ENCODE measurements around the gene AIG1. TPM values are rescaled to one million over a fixed set of nuclear protein-coding genes. Genes with fewer than 3 reads are reported as not detected.
"Not testable (repeated sequence)": the region's sequence is repeated elsewhere in the genome, so short reads cannot be mapped to it uniquely, and the experiment has no call there.

The AIG1 gene
- total and polyA plus RNA-seq, 2 experiments from 2014 or later, result 92.8 to 102 TPM

DNA sequence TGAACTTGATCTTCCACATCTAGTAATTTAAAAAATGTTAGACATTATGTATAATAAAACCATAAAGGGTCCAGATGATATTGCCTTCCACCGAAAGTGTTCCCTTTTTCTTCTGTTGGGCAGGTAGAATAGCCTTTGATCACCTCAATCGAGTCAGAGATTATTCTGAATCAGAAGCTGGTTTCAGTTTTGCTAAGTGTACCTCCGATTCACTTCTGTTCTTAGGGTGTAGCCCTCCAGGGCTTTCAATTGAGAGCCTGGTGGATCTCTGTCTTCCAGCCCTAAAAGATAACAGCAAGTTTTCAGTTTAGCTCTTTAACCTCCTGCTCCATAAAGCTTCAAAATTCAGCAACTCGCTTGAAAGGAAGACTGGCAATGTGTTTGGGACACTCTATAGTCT is 21.1 kb upstream of the AIG1 start:
- H3K9me3 ChIP-seq (ENCODE audit: low read depth), result no peaks in the 10 kb centered on the region
- no peak overlapping the region for H2AFZ ChIP-seq
- 82% methylated on average over 4 of the region's 4 CpGs for WGBS (ENCODE audit: low lambda C conversion rate, missing lambda C conversion rate)
- H3K36me3 ChIP-seq (replicated peaks; ENCODE audit: insufficient read depth, low read depth), result no peaks in the 10 kb centered on the region
- no peaks in the 10 kb centered on the region for H4K20me1 ChIP-seq (ENCODE audit: insufficient read depth, poor library complexity, severe bottlenecking)
- H3K79me2 ChIP-seq, result no peaks in the 10 kb centered on the region
- H3K4me3 ChIP-seq, result no peak overlapping the region
- H3K27me3 ChIP-seq, result no peaks in the 10 kb centered on the region
- H3K9me2 ChIP-seq (replicated peaks; ENCODE audit: insufficient read depth), result no peaks in the 10 kb centered on the region
- no peak overlapping the region for H3K27ac ChIP-seq
- no peaks in the 10 kb centered on the region for H3K4me1 ChIP-seq (ENCODE audit: insufficient read depth)
- DNase-seq (ENCODE audit: low spot score), result no peak
- TF ChIP-seq CTCF (IDR thresholded peaks at IDR 0.05; ENCODE audit: poor library complexity) (no peak), EZH2phosphoT487 (IDR thresholded peaks at IDR 0.05; ENCODE audit: low read depth, severe bottlenecking, unreplicated experiment) (no peak), EZH2 (IDR thresholded peaks at IDR 0.05; ENCODE audit: borderline replicate concordance) (no peak)
- H3K4me2 ChIP-seq, result no peak overlapping the region

GRCh38 chr6:143040018-143040417 is 20.7 kb upstream of the AIG1 start:
- WGBS (ENCODE audit: low lambda C conversion rate, missing lambda C conversion rate), result 79% methylated on average over 2 of the region's 2 CpGs
- no peaks in the 10 kb centered on the region for H3K36me3 ChIP-seq (replicated peaks; ENCODE audit: insufficient read depth, low read depth)
- no peaks in the 10 kb centered on the region for H3K79me2 ChIP-seq
- H3K9me3 ChIP-seq (ENCODE audit: low read depth), result no peaks in the 10 kb centered on the region
- H3K4me3 ChIP-seq, result no peak overlapping the region
- H3K4me2 ChIP-seq, result no peak overlapping the region
- H3K27me3 ChIP-seq, result no peaks in the 10 kb centered on the region
- no peaks in the 10 kb centered on the region for H4K20me1 ChIP-seq (ENCODE audit: insufficient read depth, poor library complexity, severe bottlenecking)
- no peaks in the 10 kb centered on the region for H3K9me2 ChIP-seq (replicated peaks; ENCODE audit: insufficient read depth)
- no peaks in the 10 kb centered on the region for H3K4me1 ChIP-seq (ENCODE audit: insufficient read depth)
- H2AFZ ChIP-seq, result no peak overlapping the region
- no peak overlapping the region for H3K27ac ChIP-seq
- no peak for DNase-seq (ENCODE audit: low spot score)
- TF ChIP-seq EZH2phosphoT487 (IDR thresholded peaks at IDR 0.05; ENCODE audit: low read depth, severe bottlenecking, unreplicated experiment) (no peak), EZH2 (IDR thresholded peaks at IDR 0.05; ENCODE audit: borderline replicate concordance) (no peak), CTCF (IDR thresholded peaks at IDR 0.05; ENCODE audit: poor library complexity) (no peak)

DNA sequence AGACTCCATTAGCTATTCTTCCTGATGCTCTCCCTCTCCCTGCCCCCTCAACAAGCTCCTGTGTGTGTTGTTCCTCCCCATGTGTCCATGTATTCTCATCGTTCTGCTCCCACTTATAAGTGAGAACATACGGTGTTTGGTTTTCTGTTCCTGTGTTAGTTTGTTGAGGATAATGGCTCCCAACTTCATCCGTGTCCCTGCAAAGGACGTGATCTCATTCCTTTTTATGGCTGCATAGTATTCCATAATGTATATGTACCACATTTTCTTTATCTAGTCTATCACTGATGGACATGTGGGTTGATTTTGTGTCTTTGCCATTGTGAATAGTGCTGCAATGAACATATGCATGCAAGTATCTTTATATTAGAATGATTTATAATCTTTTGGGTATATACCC is 16.3 kb upstream of the AIG1 start:
- H3K4me2 ChIP-seq; H4K20me1 ChIP-seq (ENCODE audit: insufficient read depth, poor library complexity, severe bottlenecking); H3K36me3 ChIP-seq (replicated peaks; ENCODE audit: insufficient read depth, low read depth); H3K27me3 ChIP-seq; H3K9me2 ChIP-seq (replicated peaks; ENCODE audit: insufficient read depth); H3K79me2 ChIP-seq; H3K9me3 ChIP-seq (ENCODE audit: low read depth); DNase-seq (ENCODE audit: low spot score); H3K27ac ChIP-seq; H3K4me3 ChIP-seq; H2AFZ ChIP-seq; H3K4me1 ChIP-seq (ENCODE audit: insufficient read depth): not testable (repeated sequence)
- 100% methylated on average over 4 of the region's 4 CpGs for WGBS (ENCODE audit: low lambda C conversion rate, missing lambda C conversion rate)

GRCh38 chr6:143049611-143050010 is 11.1 kb upstream of the AIG1 start:
- WGBS (ENCODE audit: low lambda C conversion rate, missing lambda C conversion rate), result 89% methylated on average over 10 of the region's 10 CpGs
- H3K36me3 ChIP-seq (replicated peaks; ENCODE audit: insufficient read depth, low read depth), result no peaks in the 10 kb centered on the region
- H3K4me1 ChIP-seq (ENCODE audit: insufficient read depth), result no peaks in the 10 kb centered on the region
- H4K20me1 ChIP-seq (ENCODE audit: insufficient read depth, poor library complexity, severe bottlenecking), result no peaks in the 10 kb centered on the region
- H3K4me2 ChIP-seq, result no peak overlapping the region
- no peak overlapping the region for H3K27ac ChIP-seq
- H3K4me3 ChIP-seq, result no peak overlapping the region
- no peaks in the 10 kb centered on the region for H3K9me3 ChIP-seq (ENCODE audit: low read depth)
- no peak for TF ChIP-seq EZH2 (IDR thresholded peaks at IDR 0.05; ENCODE audit: borderline replicate concordance)
- no peak for TF ChIP-seq CTCF (IDR thresholded peaks at IDR 0.05; ENCODE audit: poor library complexity)
- TF ChIP-seq EZH2phosphoT487 (IDR thresholded peaks at IDR 0.05; ENCODE audit: low read depth, severe bottlenecking, unreplicated experiment), result no peak
- H3K79me2 ChIP-seq, result no peaks in the 10 kb centered on the region
- DNase-seq (ENCODE audit: low spot score), result no peak
- H2AFZ ChIP-seq, result no peak overlapping the region
- H3K27me3 ChIP-seq, result no peaks in the 10 kb centered on the region
- H3K9me2 ChIP-seq (replicated peaks; ENCODE audit: insufficient read depth), result no peaks in the 10 kb centered on the region

Measured in hepatocyte (in vitro differentiated cells).